NCI-H2029 treated with DMSO at 0.1 percent for 48 hours (cell line): ENCODE results near the gene CSF2.
A peak's percentile ranks its signal among the peaks of the same experiment; 100 is the strongest.

Source experiments
- DNase-seq: peaks from one replicate; lab custom pipeline; 2025; lab: John Stamatoyannopoulos, UW

Gene CSF2

GRCh38 chr5:132067941-132068808 is 5.4 kb upstream of the CSF2 start:
- no peak for DNase-seq

GRCh38 chr5:132069561-132069960 is 4.0 kb upstream of the CSF2 start:
- no peak for DNase-seq

GRCh38 chr5:132069994-132070393 is 3.6 kb upstream of the CSF2 start:
- no peak for DNase-seq

GRCh38 chr5:132070460-132071337 is 2.9 kb upstream of the CSF2 start:
- no peak for DNase-seq

- DNase-seq = no peak
Measured at GRCh38 chr5:132071338-132071707, 2.3 kb upstream of the CSF2 start.

- no peak for DNase-seq
Measured at GRCh38 chr5:132072070-132072469, 1.5 kb upstream of the CSF2 start.

GRCh38 chr5:132072528-132072927 is 1.1 kb upstream of the CSF2 start:
- DNase-seq = peak; percentile 56

- no peak for DNase-seq
Measured at GRCh38 chr5:132074091-132074771, 642 bp downstream of the CSF2 start.

GRCh38 chr5:132074772-132075718 is 1.5 kb downstream of the CSF2 start:
- DNase-seq = peak; percentile 29

- DNase-seq = no peak
Measured at GRCh38 chr5:132075719-132076077, 2.1 kb downstream of the CSF2 start.

GRCh38 chr5:132076202-132076830 is 2.7 kb downstream of the CSF2 start:
- DNase-seq = no peak

- no peak for DNase-seq
Measured at GRCh38 chr5:132076983-132077382, 3.4 kb downstream of the CSF2 start.

- DNase-seq = no peak
Measured at GRCh38 chr5:132079081-132079480, 5.5 kb downstream of the CSF2 start.

GRCh38 chr5:132079619-132080018 is 6.0 kb downstream of the CSF2 start:
- no peak for DNase-seq

GRCh38 chr5:132080595-132080994 is 7.0 kb downstream of the CSF2 start:
- DNase-seq = no peak

- DNase-seq = no peak
Measured at GRCh38 chr5:132081458-132081857, 7.9 kb downstream of the CSF2 start.

- DNase-seq = no peak
Measured at GRCh38 chr5:132082329-132083023, 8.9 kb downstream of the CSF2 start.

GRCh38 chr5:132083071-132083678 is 9.6 kb downstream of the CSF2 start:
- no peak for DNase-seq

GRCh38 chr5:132085686-132086085 is 12.1 kb downstream of the CSF2 start:
- DNase-seq = no peak

- peak; percentile 41 for DNase-seq
Measured at GRCh38 chr5:132086277-132086794, 12.7 kb downstream of the CSF2 start.
